Activated CD8-positive, alpha-beta memory T cell treated with anti-CD3 and anti-CD28 coated beads for 1 hour (primary cell): ENCODE data around the gene FARSB.
"Not testable (repeated sequence)": the region's sequence is repeated elsewhere in the genome, so short reads cannot be mapped to it uniquely, and the experiment has no call there.

Experiments
- DNase-seq, 2 donors: peaks; one replicate each; pipeline ENCODE4 v3.0.0-alpha.2; 2020; ENCODE audit warnings: low read depth in 1 of 2; ENCODE audit errors: extremely low read depth in 1 of 2

The FARSB gene

GRCh38 chr2:222655787-222656525 is at the start of gene FARSB:
FARSB (minus strand) TSS chr2:222656092; CDS start chr2:222656073, 19 bp downstream.
- peak; percentile 81 to 85 for DNase-seq

- DNase-seq = no peak
These were observed 48.0 kb upstream of the FARSB start for GRCh38 chr2:222703886-222704285.

- no peak for DNase-seq
These were observed 47.2 kb upstream of the FARSB start for GRCh38 chr2:222703091-222703490.

- no peak for DNase-seq
These were observed 45.8 kb upstream of the FARSB start for GRCh38 chr2:222701721-222702131.

GRCh38 chr2:222701233-222701632 is 45.3 kb upstream of the FARSB start:
- no peak for DNase-seq

GRCh38 chr2:222698276-222698675 is 42.4 kb upstream of the FARSB start:
- no peak for DNase-seq

GRCh38 chr2:222693837-222694236 is 37.9 kb upstream of the FARSB start:
- DNase-seq = no peak

GRCh38 chr2:222693413-222693812 is 37.5 kb upstream of the FARSB start:
- DNase-seq = not testable (repeated sequence)

- peak; percentile 35 to 47 for DNase-seq
These were observed 34.8 kb upstream of the FARSB start for GRCh38 chr2:222690564-222691200.

GRCh38 chr2:222689322-222689721 is 33.4 kb upstream of the FARSB start:
- DNase-seq = no peak

- DNase-seq = no peak
These were observed 33.0 kb upstream of the FARSB start for GRCh38 chr2:222688917-222689316.

- DNase-seq = no peak
These were observed 30.3 kb upstream of the FARSB start for GRCh38 chr2:222686086-222686750.

- no peak for DNase-seq
These were observed 27.9 kb upstream of the FARSB start for GRCh38 chr2:222683805-222684204.

GRCh38 chr2:222677981-222678380 is 22.1 kb upstream of the FARSB start:
- DNase-seq = no peak

- DNase-seq = no peak
These were observed 18.0 kb upstream of the FARSB start for GRCh38 chr2:222673883-222674282.

GRCh38 chr2:222673273-222673672 is 17.4 kb upstream of the FARSB start:
- DNase-seq = no peak

- no peak for DNase-seq
These were observed 16.1 kb upstream of the FARSB start for GRCh38 chr2:222672068-222672401.

- no peak for DNase-seq
These were observed 15.6 kb upstream of the FARSB start, which contains the start of gene MOGAT1 for GRCh38 chr2:222671259-222672067. MOGAT1 (plus strand) TSS chr2:222671658; CDS start chr2:222671786, 128 bp downstream.

GRCh38 chr2:222670191-222671038 is 14.5 kb upstream of the FARSB start:
- DNase-seq = no peak

GRCh38 chr2:222669353-222669752 is 13.5 kb upstream of the FARSB start:
- no peak for DNase-seq
